Ovary (tissue), 9 donors: Measurements from ENCODE around the gene MEGF8. TPM values are rescaled to one million over a fixed set of nuclear protein-coding genes. Genes with fewer than 3 reads are reported as not detected.

Source experiments
- DNase-seq, 5 donors: peaks; one replicate each; pipeline ENCODE4 v3.0.0-alpha.2; 2019 to 2020
- H3K27ac ChIP-seq, 2 donors: fragments of 200-600 bp; one replicate each; pipeline versions ENCODE4 v1.5.1 to v1.8.0; 2019 to 2022
- H3K27me3 ChIP-seq: fragments of 200-600 bp; one replicate; pipeline ENCODE4 v1.8.0; 2022
- H3K36me3 ChIP-seq: fragments of 200-600 bp; sonication (generic); one replicate; pipeline ENCODE4 v1.5.1; 2019
- H3K4me1 ChIP-seq: one replicate; pipeline ENCODE4 v1.8.1; 2013; ENCODE audit warnings: mild to moderate bottlenecking, moderate library complexity; ENCODE audit not compliant: insufficient read depth
- H3K4me3 ChIP-seq: fragments of 200-600 bp; sonication (generic); one replicate; pipeline ENCODE4 v1.5.1; 2017
- H3K9me3 ChIP-seq, 2 donors: fragments of 200-600 bp in 1 of 2; sonication (generic) in 1 of 2; one replicate each; pipeline versions ENCODE4 v1.5.1 to v1.8.1; 2013 to 2019; ENCODE audit warnings: mild to moderate bottlenecking in 1 of 2, moderate library complexity in 1 of 2
- EP300 ChIP-seq: sonication (generic); formaldehyde crosslinking; IDR thresholded peaks from one replicate; pipeline ENCODE4 v1.6.1; 2017; ENCODE audit warnings: antibody characterized with exemption
- POLR2A ChIP-seq: fragments of 450-650 bp; IDR thresholded peaks from one replicate; pipeline ENCODE4 v1.6.1; 2017; ENCODE audit warnings: antibody characterized with exemption, mild to moderate bottlenecking, moderate library complexity
- WGBS, 3 donors: extraction: QIAGEN DNeasy Blood & Tissue Kit in 1 of 3; methylation state at CpG; one replicate each; pipeline versions ENCODE4 v1.1.5 to v1.1.7; 2013 to 2017; 5-methylcytosine and 5-hydroxymethylcytosine counted together
- intact Hi-C, 4 donors: fragments of 100-400 bp; cut with DNase I; formaldehyde crosslinking; loops; one replicate each; pipeline versions ENCODE4 v1.11.0 to v1.15.1; 2022 to 2023
- polyA plus RNA-seq, 2 donors: library from polyadenylated mRNA; stranded (reverse); fragments of 200-250 nt in 1 of 2; fragments of 350-450 nt in 1 of 2; fragmentation: Illumina TruSeq in 1 of 2; extraction: RNeasy Lipid Tissue Mini Kit (QIAGEN cat#74804) in 1 of 2; gene quantifications; one replicate each; pipeline ENCODE4 v1.2.3, GENCODE V29; 2013 to 2014
- total RNA-seq, 7 donors: library from RNA; depleted of rRNA in 2 of 7; stranded (reverse); fragments of >200 nt in 2 of 7; fragmentation: NEBNext Ultra II Directional in 3 of 7; extraction: Animal tissue kit (Norgen Biotek cat#: 25700) in 3 of 7; gene quantifications; one replicate each; pipeline versions ENCODE4 v1.1.0 to v1.2.4, GENCODE V29; 2016 to 2023
- TF ChIP-seq, protein P1 (sequence below), 3 donors: fragments of 450-650 bp in 2 of 3; fragments of 200-600 bp in 1 of 3; IDR thresholded peaks; one replicate each; pipeline versions ENCODE4 v1.5.1 to v1.8.0; 2016 to 2022; ENCODE audit warnings: antibody characterized with exemption in 3 of 3, mild to moderate bottlenecking in 1 of 3
- donor health status: DM: no; HTN: no; CAD: no; lungs with moderate emphysema.
- donor health status: DM: no; HTN: no; CAD: no.
- donor health status: Bipolar disorder and iron deficiency.
- donor health status: DM: yes; HTN: yes; CAD: no.
- donor health status: DM: no; HTN: no; CAD: no.
- donor health status: DM: yes; HTN: yes; CAD: no.

Gene MEGF8
- total and polyA plus RNA-seq, 9 donors: 11.0 to 31.6 (median 23.3) TPM

DNA sequence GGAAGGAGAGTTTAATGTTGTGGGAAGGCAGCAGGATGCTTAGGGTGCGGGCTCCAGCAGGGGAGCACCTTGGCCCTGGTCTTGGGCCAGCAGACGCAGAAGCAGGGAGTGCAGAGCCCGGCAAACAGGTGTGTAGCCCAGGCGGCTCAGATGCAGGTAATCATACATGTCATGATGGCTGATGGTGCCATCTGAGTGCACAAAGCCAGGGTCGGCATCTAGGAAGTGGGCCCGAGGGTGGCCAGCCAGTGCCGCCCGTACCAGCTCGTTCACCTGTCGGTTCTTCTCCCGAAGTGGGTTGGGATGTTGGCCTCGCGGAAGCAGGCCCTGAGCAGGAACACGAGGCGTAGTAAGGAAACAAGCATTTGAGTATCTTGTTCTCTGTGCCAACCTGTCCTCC is 28.4 kb upstream of the MEGF8 start:
- Histone ChIP-seq H3K4me1 (peaks cover 6% of the 10 kb centered on the region), H3K27ac (no peak overlapping the region), H3K27me3 (no peaks in the 10 kb centered on the region), H3K9me3 (no peaks in the 10 kb centered on the region), H3K4me3 (no peak overlapping the region), H3K36me3 (no peaks in the 10 kb centered on the region)
- intact Hi-C loops: loop anchor here in 1 of 4 donors (5.0 kb wide), 1 partner anchor 165 kb away; the partner anchor contains the start of gene POU2F2
- TF ChIP-seq EP300 (no peak), POLR2A (no peak)
- TF ChIP-seq, protein P1, sequence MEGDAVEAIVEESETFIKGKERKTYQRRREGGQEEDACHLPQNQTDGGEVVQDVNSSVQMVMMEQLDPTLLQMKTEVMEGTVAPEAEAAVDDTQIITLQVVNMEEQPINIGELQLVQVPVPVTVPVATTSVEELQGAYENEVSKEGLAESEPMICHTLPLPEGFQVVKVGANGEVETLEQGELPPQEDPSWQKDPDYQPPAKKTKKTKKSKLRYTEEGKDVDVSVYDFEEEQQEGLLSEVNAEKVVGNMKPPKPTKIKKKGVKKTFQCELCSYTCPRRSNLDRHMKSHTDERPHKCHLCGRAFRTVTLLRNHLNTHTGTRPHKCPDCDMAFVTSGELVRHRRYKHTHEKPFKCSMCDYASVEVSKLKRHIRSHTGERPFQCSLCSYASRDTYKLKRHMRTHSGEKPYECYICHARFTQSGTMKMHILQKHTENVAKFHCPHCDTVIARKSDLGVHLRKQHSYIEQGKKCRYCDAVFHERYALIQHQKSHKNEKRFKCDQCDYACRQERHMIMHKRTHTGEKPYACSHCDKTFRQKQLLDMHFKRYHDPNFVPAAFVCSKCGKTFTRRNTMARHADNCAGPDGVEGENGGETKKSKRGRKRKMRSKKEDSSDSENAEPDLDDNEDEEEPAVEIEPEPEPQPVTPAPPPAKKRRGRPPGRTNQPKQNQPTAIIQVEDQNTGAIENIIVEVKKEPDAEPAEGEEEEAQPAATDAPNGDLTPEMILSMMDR (IDR thresholded peaks at IDR 0.05): no peak
- WGBS, 3 donors: 79 to 86% (median 85%) methylated on average over 15 of the region's 15 CpGs
- DNase-seq: peak in 1 of 5 donors; percentile 18

DNA sequence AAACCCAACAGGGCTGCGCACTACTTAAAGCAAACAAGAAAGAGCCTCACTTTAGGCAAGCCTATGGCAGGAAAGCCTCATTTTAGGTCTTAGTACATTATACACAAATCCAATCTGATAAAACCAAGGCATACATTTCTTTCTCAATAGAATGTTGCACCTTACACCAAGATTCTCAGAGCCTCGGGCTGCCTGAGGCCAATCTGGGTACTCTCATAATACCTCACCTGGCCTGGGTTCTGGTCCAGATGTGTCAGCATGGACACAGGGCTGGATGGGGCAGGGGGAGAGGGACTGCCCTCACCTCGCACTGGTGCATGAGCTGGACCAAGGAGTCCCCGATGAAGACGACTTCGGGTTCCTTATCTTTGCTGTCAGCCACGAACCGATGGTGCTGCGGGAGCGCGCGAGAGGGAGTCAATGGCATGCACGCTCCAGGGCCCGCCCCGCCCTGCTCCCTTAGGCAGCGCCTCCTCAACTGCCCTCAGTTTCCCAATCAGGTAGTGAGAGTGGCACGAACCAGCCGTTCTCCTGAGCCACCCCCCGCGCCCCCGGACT is 23.7 kb upstream of the MEGF8 start, which contains the start of gene PRR19:
TSS of gene PRR19 (plus strand) at position 487 of the 558 bp plus-strand sequence. CDS start 7,453 bp downstream, outside the sequence.
- intact Hi-C loops: no loop called here
- Histone ChIP-seq H3K9me3 (no peaks in the 10 kb centered on the region), H3K36me3 (no peaks in the 10 kb centered on the region), H3K27ac (peak within 1 kb of the TSS in 1 of 2 donors; percentile 60), H3K27me3 (no peaks in the 10 kb centered on the region), H3K4me3 (peak within 1 kb of the TSS; percentile 37), H3K4me1 (peaks cover 6% of the 10 kb centered on the region)
- no peak for TF ChIP-seq POLR2A
- TF ChIP-seq EP300: no peak
- TF ChIP-seq, protein P1 (IDR thresholded peaks at IDR 0.05): no peak
- 6 to 28% (median 6%) methylated on average over 5 to 21 of the region's 21 CpGs for WGBS, 3 donors
- no peak for DNase-seq

DNA sequence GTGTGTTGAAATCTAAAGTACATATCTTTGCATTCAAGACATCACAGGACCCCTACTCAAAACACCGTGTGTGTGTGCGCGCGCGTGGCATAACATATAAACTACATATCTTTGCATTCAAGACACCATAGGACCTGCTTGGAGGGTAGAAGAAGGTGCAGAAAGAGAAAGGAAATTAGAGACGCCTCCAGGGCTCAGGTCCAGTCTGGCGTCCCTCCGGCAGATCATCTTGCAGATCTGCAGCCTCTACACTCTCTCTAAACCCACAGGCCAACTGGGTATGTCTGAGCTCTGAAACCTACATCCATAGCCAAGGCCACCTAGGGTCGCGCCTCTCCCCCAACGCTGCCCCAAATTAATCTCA is 22.4 kb upstream of the MEGF8 start:
- H3K4me1 ChIP-seq: peaks cover 6% of the 10 kb centered on the region
- H3K27ac ChIP-seq: no peak overlapping the region
- H3K27me3 ChIP-seq: no peaks in the 10 kb centered on the region
- intact Hi-C loops: no loop called here
- no peaks in the 10 kb centered on the region for H3K36me3 ChIP-seq
- DNase-seq: peak in 1 of 5 donors; percentile 34
- no peak for TF ChIP-seq POLR2A
- TF ChIP-seq EP300: no peak
- TF ChIP-seq, protein P1 (IDR thresholded peaks at IDR 0.05): no peak
- no peak overlapping the region for H3K4me3 ChIP-seq
- 48 to 61% (median 53%) methylated on average over 11 of the region's 11 CpGs for WGBS, 3 donors
- no peaks in the 10 kb centered on the region for H3K9me3 ChIP-seq

DNA sequence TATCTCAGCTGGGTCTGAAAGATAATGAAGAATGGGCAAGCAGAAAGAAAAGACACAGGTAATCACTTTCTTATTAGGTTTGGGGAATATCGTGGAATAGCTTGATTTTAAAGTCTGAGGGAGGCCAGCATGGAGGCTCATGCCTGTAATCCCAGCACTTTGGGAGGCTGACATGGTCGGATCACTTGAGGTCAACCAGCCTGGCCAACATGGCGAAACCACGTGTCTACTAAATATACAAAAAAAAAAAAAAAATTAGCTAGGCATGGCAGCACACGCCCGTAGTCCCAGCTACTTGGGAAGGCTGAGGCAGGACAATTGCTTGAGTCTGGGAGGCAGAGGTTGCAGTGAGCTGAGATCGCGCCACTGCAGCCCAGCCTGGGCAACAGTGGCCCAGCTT is 21.6 kb upstream of the MEGF8 start:
- DNase-seq: no peak
- no peaks in the 10 kb centered on the region for H3K36me3 ChIP-seq
- H3K27ac ChIP-seq: no peak overlapping the region
- intact Hi-C loops: no loop called here
- no peaks in the 10 kb centered on the region for H3K9me3 ChIP-seq
- no peak overlapping the region for H3K4me3 ChIP-seq
- no peaks in the 10 kb centered on the region for H3K27me3 ChIP-seq
- H3K4me1 ChIP-seq: peaks cover 6% of the 10 kb centered on the region
- WGBS, 3 donors: 87 to 93% (median 90%) methylated on average over 8 of the region's 8 CpGs
- TF ChIP-seq POLR2A (no peak), EP300 (no peak)
- TF ChIP-seq, protein P1 (IDR thresholded peaks at IDR 0.05): no peak
